Esophagus muscularis mucosa (tissue), 3 donors: ENCODE results near the gene SLAMF7.

Experiments used
- POLR2A ChIP-seq: fragments of 450-650 bp; IDR thresholded peaks from one replicate; pipeline ENCODE4 v1.6.1; 2017; ENCODE audit warnings: antibody characterized with exemption, moderate library complexity, mild to moderate bottlenecking, low read depth
- TF ChIP-seq, protein P1 (sequence below), 3 experiments: fragments of 200-600 bp in 2 of 3; fragments of 450-650 bp in 1 of 3; sonication (generic) in 2 of 3; IDR thresholded peaks; one replicate each; pipeline ENCODE4 v1.5.1; 2017 to 2019; ENCODE audit warnings: antibody characterized with exemption in 3 of 3, mild to moderate bottlenecking in 2 of 3, moderate library complexity in 1 of 3

DNA sequence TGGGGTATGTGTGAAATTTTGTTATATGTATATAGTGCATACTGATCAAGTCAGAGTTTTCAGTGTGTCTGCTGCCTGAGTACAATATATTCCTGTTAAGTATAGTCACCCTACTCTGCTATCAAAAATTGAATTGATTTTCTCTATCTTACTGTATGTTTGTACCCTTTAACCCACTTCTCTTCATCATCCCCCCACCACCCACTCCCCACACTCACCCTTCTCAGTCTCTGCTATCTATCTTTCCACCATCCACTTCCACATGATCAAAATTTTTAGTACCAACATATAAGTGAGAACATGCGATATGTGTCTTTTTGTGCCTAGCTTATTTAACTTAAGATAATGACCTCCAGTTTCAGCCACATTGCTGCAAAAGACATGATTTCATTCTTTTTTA is 61.1 kb downstream of the SLAMF7 start:
- no peak for TF ChIP-seq POLR2A
- TF ChIP-seq, protein P1, sequence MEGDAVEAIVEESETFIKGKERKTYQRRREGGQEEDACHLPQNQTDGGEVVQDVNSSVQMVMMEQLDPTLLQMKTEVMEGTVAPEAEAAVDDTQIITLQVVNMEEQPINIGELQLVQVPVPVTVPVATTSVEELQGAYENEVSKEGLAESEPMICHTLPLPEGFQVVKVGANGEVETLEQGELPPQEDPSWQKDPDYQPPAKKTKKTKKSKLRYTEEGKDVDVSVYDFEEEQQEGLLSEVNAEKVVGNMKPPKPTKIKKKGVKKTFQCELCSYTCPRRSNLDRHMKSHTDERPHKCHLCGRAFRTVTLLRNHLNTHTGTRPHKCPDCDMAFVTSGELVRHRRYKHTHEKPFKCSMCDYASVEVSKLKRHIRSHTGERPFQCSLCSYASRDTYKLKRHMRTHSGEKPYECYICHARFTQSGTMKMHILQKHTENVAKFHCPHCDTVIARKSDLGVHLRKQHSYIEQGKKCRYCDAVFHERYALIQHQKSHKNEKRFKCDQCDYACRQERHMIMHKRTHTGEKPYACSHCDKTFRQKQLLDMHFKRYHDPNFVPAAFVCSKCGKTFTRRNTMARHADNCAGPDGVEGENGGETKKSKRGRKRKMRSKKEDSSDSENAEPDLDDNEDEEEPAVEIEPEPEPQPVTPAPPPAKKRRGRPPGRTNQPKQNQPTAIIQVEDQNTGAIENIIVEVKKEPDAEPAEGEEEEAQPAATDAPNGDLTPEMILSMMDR (IDR thresholded peaks at IDR 0.05) = no peak
